Measurements from ENCODE around the gene ACTN1.

DNA sequence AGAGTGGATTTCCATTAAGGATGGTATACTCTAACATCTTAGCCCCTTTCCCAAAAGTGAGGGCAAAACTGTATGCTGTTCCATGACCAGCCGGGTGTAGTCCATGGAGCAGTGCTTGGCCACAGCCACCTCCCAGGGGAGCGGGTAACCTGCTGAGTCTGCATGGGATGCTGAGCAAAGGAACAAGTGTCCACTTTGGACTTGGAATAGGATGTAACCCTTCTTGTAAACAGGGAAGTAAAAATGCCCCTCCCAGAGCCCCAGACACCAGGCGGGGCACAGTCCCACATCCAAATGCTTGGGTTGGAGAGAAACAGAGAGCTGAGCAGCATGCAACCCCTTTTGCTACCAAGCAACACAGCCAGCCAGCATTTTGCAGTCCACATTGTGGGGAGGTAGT is 65.6 kb downstream of the ACTN1 start:
- TF ChIP-seq FOXA1 (IDR thresholded peaks at IDR 0.05) (no peak), FOXK2 (IDR thresholded peaks at IDR 0.05) (no peak)
- TF ChIP-seq, protein P1, sequence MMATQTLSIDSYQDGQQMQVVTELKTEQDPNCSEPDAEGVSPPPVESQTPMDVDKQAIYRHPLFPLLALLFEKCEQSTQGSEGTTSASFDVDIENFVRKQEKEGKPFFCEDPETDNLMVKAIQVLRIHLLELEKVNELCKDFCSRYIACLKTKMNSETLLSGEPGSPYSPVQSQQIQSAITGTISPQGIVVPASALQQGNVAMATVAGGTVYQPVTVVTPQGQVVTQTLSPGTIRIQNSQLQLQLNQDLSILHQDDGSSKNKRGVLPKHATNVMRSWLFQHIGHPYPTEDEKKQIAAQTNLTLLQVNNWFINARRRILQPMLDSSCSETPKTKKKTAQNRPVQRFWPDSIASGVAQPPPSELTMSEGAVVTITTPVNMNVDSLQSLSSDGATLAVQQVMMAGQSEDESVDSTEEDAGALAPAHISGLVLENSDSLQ (IDR thresholded peaks at IDR 0.05) = no peak
